Activated T-helper 1 cell treated with anti-CD3 and anti-CD28 coated beads, Interleukin-2, amount 50 U/mL, for 16 hours (primary cell): Measurements from ENCODE around the gene FGF19.

Source experiments
- DNase-seq, 2 donors: peaks; one replicate each; pipeline ENCODE4 v3.0.0-alpha.2; 2020; ENCODE audit warnings: low read depth in 1 of 2, low spot score in 1 of 2

Gene FGF19

GRCh38 chr11:69718147-69718546, 14.3 kb upstream of the FGF19 start:
- DNase-seq = no peak

- no peak for DNase-seq
Measured at GRCh38 chr11:69716891-69717747, 13.3 kb upstream of the FGF19 start.

- no peak for DNase-seq
Measured at GRCh38 chr11:69716099-69716498, 12.3 kb upstream of the FGF19 start.

- DNase-seq = no peak
Measured at GRCh38 chr11:69715446-69715845, 11.6 kb upstream of the FGF19 start.

GRCh38 chr11:69711822-69712801, 8.3 kb upstream of the FGF19 start:
- DNase-seq = no peak

- no peak for DNase-seq
Measured at GRCh38 chr11:69708736-69709401, 5.0 kb upstream of the FGF19 start.

- no peak for DNase-seq
Measured at GRCh38 chr11:69707176-69707575, 3.4 kb upstream of the FGF19 start.

GRCh38 chr11:69705901-69706787, 2.3 kb upstream of the FGF19 start:
- no peak for DNase-seq

GRCh38 chr11:69705351-69705811, 1.6 kb upstream of the FGF19 start:
- no peak for DNase-seq

- no peak for DNase-seq
Measured at GRCh38 chr11:69704508-69705253, 859 bp upstream of the FGF19 start.

GRCh38 chr11:69703453-69703767, 412 bp downstream of the FGF19 start:
- no peak for DNase-seq

- DNase-seq = no peak
Measured at GRCh38 chr11:69702769-69703452, 911 bp downstream of the FGF19 start.

GRCh38 chr11:69702239-69702691, 1.6 kb downstream of the FGF19 start:
- DNase-seq = no peak

GRCh38 chr11:69700278-69701140, 3.3 kb downstream of the FGF19 start:
- DNase-seq = no peak

GRCh38 chr11:69699213-69699612, 4.6 kb downstream of the FGF19 start:
- no peak for DNase-seq

GRCh38 chr11:69698362-69698761, 5.5 kb downstream of the FGF19 start:
- DNase-seq = no peak

GRCh38 chr11:69697861-69698260, 6.0 kb downstream of the FGF19 start:
- no peak for DNase-seq

- no peak for DNase-seq
Measured at GRCh38 chr11:69697469-69697843, 6.4 kb downstream of the FGF19 start.
